ENCODE results near the gene EFHC1. TPM values are rescaled to one million over a fixed set of nuclear protein-coding genes. Genes with fewer than 3 reads are reported as not detected.

EFHC1 gene
- total and polyA plus RNA-seq, 8 donors, result 7.2 to 54.3 (median 35.5) TPM

GRCh38 chr6:52532457-52532856 lies 112.3 kb downstream of the EFHC1 start:
- H3K4me1 ChIP-seq, result peaks cover 2 to 16% (median 9%) of the 10 kb centered on the region in 4 donors
- no peaks in the 10 kb centered on the region for H3K27me3 ChIP-seq
- TF ChIP-seq, protein P1, sequence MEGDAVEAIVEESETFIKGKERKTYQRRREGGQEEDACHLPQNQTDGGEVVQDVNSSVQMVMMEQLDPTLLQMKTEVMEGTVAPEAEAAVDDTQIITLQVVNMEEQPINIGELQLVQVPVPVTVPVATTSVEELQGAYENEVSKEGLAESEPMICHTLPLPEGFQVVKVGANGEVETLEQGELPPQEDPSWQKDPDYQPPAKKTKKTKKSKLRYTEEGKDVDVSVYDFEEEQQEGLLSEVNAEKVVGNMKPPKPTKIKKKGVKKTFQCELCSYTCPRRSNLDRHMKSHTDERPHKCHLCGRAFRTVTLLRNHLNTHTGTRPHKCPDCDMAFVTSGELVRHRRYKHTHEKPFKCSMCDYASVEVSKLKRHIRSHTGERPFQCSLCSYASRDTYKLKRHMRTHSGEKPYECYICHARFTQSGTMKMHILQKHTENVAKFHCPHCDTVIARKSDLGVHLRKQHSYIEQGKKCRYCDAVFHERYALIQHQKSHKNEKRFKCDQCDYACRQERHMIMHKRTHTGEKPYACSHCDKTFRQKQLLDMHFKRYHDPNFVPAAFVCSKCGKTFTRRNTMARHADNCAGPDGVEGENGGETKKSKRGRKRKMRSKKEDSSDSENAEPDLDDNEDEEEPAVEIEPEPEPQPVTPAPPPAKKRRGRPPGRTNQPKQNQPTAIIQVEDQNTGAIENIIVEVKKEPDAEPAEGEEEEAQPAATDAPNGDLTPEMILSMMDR (IDR thresholded peaks at IDR 0.05), result no peak
- TF ChIP-seq EP300 (IDR thresholded peaks at IDR 0.05) (no peak), POLR2A (IDR thresholded peaks at IDR 0.05) (no peak), POLR2AphosphoS5 (IDR thresholded peaks at IDR 0.05) (no peak)
- intact Hi-C loops (cut with DNase I; ENCODE audit: low total_unique reads), result no loop called here
- H3K9me3 ChIP-seq, result no peaks in the 10 kb centered on the region
- 85 to 94% (median 88%) methylated on average over 2 of the region's 2 CpGs for WGBS, 5 donors
- H3K36me3 ChIP-seq, result peaks cover 4 to 25% (median 22%) of the 10 kb centered on the region in 4 donors
- H3K27ac ChIP-seq, result no peak overlapping the region
- DNase-seq, result no peak
- H3K4me3 ChIP-seq, result no peak overlapping the region

DNA sequence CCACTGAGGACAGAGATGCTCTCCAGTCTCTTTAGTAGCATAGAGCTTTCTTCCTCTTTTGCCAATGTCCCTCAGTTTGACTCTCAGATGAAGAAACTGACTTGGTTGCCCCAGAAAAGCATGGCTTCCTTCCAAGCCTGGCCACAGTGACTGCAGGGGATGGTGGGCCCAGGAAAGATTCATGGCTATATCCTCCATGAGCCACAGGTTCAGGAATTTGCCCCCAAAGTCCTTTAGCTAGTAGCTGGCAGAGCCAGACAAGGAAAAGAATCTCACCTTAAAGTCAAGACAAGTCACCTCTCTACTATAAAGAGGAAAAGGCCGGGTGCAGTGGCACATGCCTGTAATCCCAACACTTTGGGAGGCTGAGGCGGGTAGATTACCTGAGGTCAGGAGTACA lies 113.3 kb downstream of the EFHC1 start:
- intact Hi-C loops (cut with DNase I; ENCODE audit: low total_unique reads), result no loop called here
- H3K27me3 ChIP-seq, result no peaks in the 10 kb centered on the region
- peaks cover 6 to 25% (median 15%) of the 10 kb centered on the region in 4 donors for H3K4me1 ChIP-seq
- no peak overlapping the region for H3K27ac ChIP-seq
- no peaks in the 10 kb centered on the region for H3K9me3 ChIP-seq
- H3K4me3 ChIP-seq, result no peak overlapping the region
- no peak for TF ChIP-seq EP300 (IDR thresholded peaks at IDR 0.05)
- TF ChIP-seq POLR2AphosphoS5 (IDR thresholded peaks at IDR 0.05), result no peak
- TF ChIP-seq, protein P1 (IDR thresholded peaks at IDR 0.05), result no peak
- no peak for TF ChIP-seq POLR2A (IDR thresholded peaks at IDR 0.05)
- H3K36me3 ChIP-seq, result peaks cover 4 to 25% (median 22%) of the 10 kb centered on the region in 4 donors
- DNase-seq, result no peak
- 95 to 98% (median 97%) methylated on average over 2 of the region's 2 CpGs for WGBS, 5 donors

DNA sequence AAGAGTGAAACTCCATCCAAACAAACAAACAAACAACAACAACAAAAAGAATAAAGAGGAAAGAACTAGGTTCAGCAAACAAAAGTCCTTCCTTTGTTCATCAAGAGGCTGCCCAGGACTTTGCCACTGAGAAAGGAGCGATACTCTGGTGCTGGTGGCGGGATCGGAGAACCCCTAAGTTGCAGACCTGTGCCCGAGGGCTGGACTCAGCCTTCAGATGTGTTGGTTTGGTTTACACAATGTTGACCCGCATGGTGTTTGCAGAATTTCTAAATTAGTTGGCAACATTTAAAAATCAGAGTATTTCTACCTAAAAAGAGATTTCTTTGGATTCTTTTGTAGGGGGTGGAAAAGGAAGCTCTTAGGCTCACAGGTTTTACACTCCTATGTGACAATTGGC lies 114.2 kb downstream of the EFHC1 start:
- no peak for DNase-seq
- no peaks in the 10 kb centered on the region for H3K9me3 ChIP-seq
- WGBS, 5 donors, result 95 to 99% (median 99%) methylated on average over 5 of the region's 5 CpGs
- no peak overlapping the region for H3K27ac ChIP-seq
- intact Hi-C loops (cut with DNase I; ENCODE audit: low total_unique reads), result no loop called here
- H3K27me3 ChIP-seq, result no peaks in the 10 kb centered on the region
- H3K4me3 ChIP-seq, result no peak overlapping the region
- no peak for TF ChIP-seq POLR2AphosphoS5 (IDR thresholded peaks at IDR 0.05)
- TF ChIP-seq EP300 (IDR thresholded peaks at IDR 0.05), result no peak
- TF ChIP-seq, protein P1 (IDR thresholded peaks at IDR 0.05), result no peak
- TF ChIP-seq POLR2A (IDR thresholded peaks at IDR 0.05), result no peak
- peaks cover 6 to 31% (median 16%) of the 10 kb centered on the region in 4 donors for H3K4me1 ChIP-seq
- peaks cover 4 to 25% (median 22%) of the 10 kb centered on the region in 4 donors for H3K36me3 ChIP-seq

DNA sequence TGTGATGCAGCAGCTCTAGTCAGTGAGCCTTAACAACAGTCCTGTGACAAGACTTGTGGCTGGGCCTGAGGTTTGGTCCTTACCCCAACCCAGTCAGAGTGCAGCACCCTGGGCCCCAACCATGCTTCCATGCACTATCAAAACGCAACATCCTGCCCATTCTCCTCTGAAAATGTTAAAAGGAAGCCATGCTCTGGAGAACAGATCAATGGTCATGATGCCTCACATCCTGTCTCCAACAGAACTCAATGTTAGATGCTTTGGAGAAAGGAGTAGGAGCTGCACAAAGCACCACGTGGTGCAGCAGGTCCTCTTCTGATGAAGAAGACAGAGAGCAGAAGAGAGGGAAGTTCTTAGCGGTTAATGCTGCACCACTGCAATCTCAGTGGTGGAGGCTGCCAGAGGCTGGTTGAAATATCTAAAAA lies 114.8 kb downstream of the EFHC1 start:
- intact Hi-C loops (cut with DNase I; ENCODE audit: low total_unique reads), result no loop called here
- Histone ChIP-seq H3K36me3 (peaks cover 4 to 25% (median 22%) of the 10 kb centered on the region in 4 donors), H3K4me1 (peaks cover 6 to 37% (median 19%) of the 10 kb centered on the region in 4 donors), H3K4me3 (no peak overlapping the region), H3K9me3 (no peaks in the 10 kb centered on the region), H3K27ac (no peak overlapping the region), H3K27me3 (no peaks in the 10 kb centered on the region)
- no peak for TF ChIP-seq EP300 (IDR thresholded peaks at IDR 0.05)
- no peak for TF ChIP-seq POLR2A (IDR thresholded peaks at IDR 0.05)
- TF ChIP-seq POLR2AphosphoS5 (IDR thresholded peaks at IDR 0.05), result no peak
- TF ChIP-seq, protein P1 (IDR thresholded peaks at IDR 0.05), result no peak
- WGBS, 5 donors, result 75 to 93% (median 87%) methylated on average over 3 of the region's 3 CpGs
- DNase-seq, result no peak
